Astrocyte (in vitro differentiated cells and primary cell): ENCODE results near the gene CDH1. TPM values are rescaled to one million over a fixed set of nuclear protein-coding genes. Genes with fewer than 3 reads are reported as not detected.
"Not testable (repeated sequence)": the region's sequence is repeated elsewhere in the genome, so short reads cannot be mapped to it uniquely, and the experiment has no call there.

Experiments
- DNase-seq: peaks from one replicate; pipeline ENCODE4 v3.0.0-alpha.2; 2010; ENCODE audit warnings: low read depth
- FAIRE-seq: peaks from 2 replicates; lab custom pipeline; 2011; peaks lifted over from hg19 to GRCh38; lab: Jason Lieb, UNC
- H2AFZ ChIP-seq: 2 replicates; pipeline ENCODE4 v1.6.0; 2012; ENCODE audit warnings: low read depth, low read length, inconsistent platforms
- H3K27ac ChIP-seq: 2 replicates; pipeline ENCODE4 v1.5.1; 2011; ENCODE audit warnings: low read depth, low read length, inconsistent platforms
- H3K27me3 ChIP-seq: 2 replicates; pipeline ENCODE4 v1.6.0; 2011; ENCODE audit warnings: low read length, inconsistent platforms; ENCODE audit not compliant: insufficient read depth
- H3K36me3 ChIP-seq: 2 replicates; pipeline ENCODE4 v1.5.1; 2011; ENCODE audit warnings: low read length, inconsistent platforms; ENCODE audit not compliant: insufficient read depth
- H3K4me1 ChIP-seq: 2 replicates; pipeline ENCODE4 v1.5.1; 2011; ENCODE audit warnings: low read length, inconsistent platforms; ENCODE audit not compliant: insufficient read depth
- H3K4me2 ChIP-seq: 2 replicates; pipeline ENCODE4 v1.6.0; 2012; ENCODE audit warnings: low read length, inconsistent platforms
- H3K4me3 ChIP-seq: 2 replicates; pipeline ENCODE4 v1.5.1; 2011; ENCODE audit warnings: low read depth, mild to moderate bottlenecking, low read length, inconsistent platforms; ENCODE audit not compliant: insufficient read depth
- H3K79me2 ChIP-seq: 2 replicates; pipeline ENCODE4 v1.6.0; 2012; ENCODE audit warnings: mild to moderate bottlenecking, low read length, inconsistent platforms; ENCODE audit not compliant: insufficient read depth
- H3K9ac ChIP-seq: 2 replicates; pipeline ENCODE4 v1.6.0; 2012; ENCODE audit warnings: mild to moderate bottlenecking, low read length, inconsistent platforms
- H3K9me3 ChIP-seq: 2 replicates; pipeline ENCODE4 v1.5.1; 2012; ENCODE audit warnings: low read depth, mild to moderate bottlenecking, low read length, inconsistent platforms; ENCODE audit not compliant: insufficient read depth
- H4K20me1 ChIP-seq: 2 replicates; pipeline ENCODE4 v1.6.0; 2012; ENCODE audit warnings: low read length, inconsistent platforms; ENCODE audit not compliant: insufficient read depth
- H3K27ac Mint-ChIP-seq: one replicate; pipeline ENCODE4 v1.8.0; 2021; ENCODE audit warnings: mild to moderate bottlenecking, mixed read lengths; ENCODE audit not compliant: unreplicated experiment
- H3K27me3 Mint-ChIP-seq: one replicate; pipeline ENCODE4 v1.8.0; 2021; ENCODE audit warnings: low read depth, mixed read lengths; ENCODE audit not compliant: unreplicated experiment
- H3K36me3 Mint-ChIP-seq: one replicate; pipeline ENCODE4 v1.8.0; 2021; ENCODE audit warnings: low read depth, mixed read lengths; ENCODE audit not compliant: unreplicated experiment
- H3K4me1 Mint-ChIP-seq: one replicate; pipeline ENCODE4 v1.8.0; 2021; ENCODE audit warnings: low read depth, mixed read lengths; ENCODE audit not compliant: unreplicated experiment
- H3K4me3 Mint-ChIP-seq: one replicate; pipeline ENCODE4 v1.8.0; 2021; ENCODE audit warnings: mild to moderate bottlenecking, moderate library complexity, mixed read lengths; ENCODE audit not compliant: unreplicated experiment
- H3K9me3 Mint-ChIP-seq: one replicate; pipeline ENCODE4 v1.8.0; 2021; ENCODE audit warnings: mild to moderate bottlenecking, mixed read lengths; ENCODE audit not compliant: unreplicated experiment
- CTCF ChIP-seq: IDR thresholded peaks from 2 replicates; pipeline ENCODE4 v1.5.1; 2011; ENCODE audit warnings: low read depth, mild to moderate bottlenecking, inconsistent platforms, low read length, moderate library complexity; ENCODE audit not compliant: insufficient read depth
- EZH2 ChIP-seq: IDR thresholded peaks from 2 replicates; pipeline ENCODE4 v1.6.1; 2012; ENCODE audit warnings: mild to moderate bottlenecking, low read length, inconsistent platforms; ENCODE audit not compliant: insufficient read depth
- total RNA-seq: library from RNA; stranded (reverse); gene quantifications from 2 replicates; pipeline ENCODE4 v1.2.1, GENCODE V29; 2021

The CDH1 gene
- total RNA-seq, 1 donor from 2014 or later, result 23.8 TPM

DNA sequence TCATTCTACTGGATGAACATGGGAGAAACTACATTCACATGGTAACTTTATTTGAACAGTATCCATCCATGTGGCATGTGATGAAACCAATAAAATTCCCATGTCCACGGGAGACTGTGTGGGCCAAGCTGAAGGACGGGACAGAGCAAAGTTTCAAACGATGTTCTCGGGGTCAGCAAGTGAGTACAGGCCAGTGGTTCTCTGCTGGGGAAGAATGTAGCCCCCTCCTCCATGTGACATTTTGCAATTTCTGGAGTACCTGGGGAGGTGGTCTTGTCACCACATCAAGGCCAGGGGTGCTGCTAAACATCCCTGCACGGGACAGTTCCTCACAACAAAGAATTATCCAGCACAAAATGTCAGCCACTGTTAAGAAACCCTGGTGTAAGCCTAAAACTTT, 98.9 kb downstream of the CDH1 start:
- FAIRE-seq (no peak), DNase-seq (no peak)
- no peak overlapping the region for H2AFZ ChIP-seq
- no peaks in the 10 kb centered on the region for H3K4me1 Mint-ChIP-seq
- TF ChIP-seq CTCF (no peak), EZH2 (no peak)
- peaks cover 3% of the 10 kb centered on the region for H3K9me3 Mint-ChIP-seq
- no peaks in the 10 kb centered on the region for H4K20me1 ChIP-seq
- no peaks in the 10 kb centered on the region for H3K27me3 ChIP-seq
- no peak overlapping the region for H3K4me2 ChIP-seq
- no peaks in the 10 kb centered on the region for H3K9me3 ChIP-seq
- no peaks in the 10 kb centered on the region for H3K79me2 ChIP-seq
- H3K4me3 ChIP-seq, result no peak overlapping the region
- no peak overlapping the region for H3K27ac ChIP-seq
- H3K4me1 ChIP-seq, result no peaks in the 10 kb centered on the region
- H3K27me3 Mint-ChIP-seq, result no peaks in the 10 kb centered on the region
- H3K36me3 Mint-ChIP-seq, result no peaks in the 10 kb centered on the region
- H3K9ac ChIP-seq, result no peak overlapping the region
- H3K36me3 ChIP-seq, result no peaks in the 10 kb centered on the region
- H3K27ac Mint-ChIP-seq, result no peak overlapping the region
- no peak overlapping the region for H3K4me3 Mint-ChIP-seq

- TF ChIP-seq CTCF, result no peak
- TF ChIP-seq EZH2, result no peak
- Histone ChIP-seq H3K79me2 (peaks cover 9% of the 10 kb centered on the region), H3K27ac (no peak overlapping the region), H3K9ac (no peak overlapping the region), H4K20me1 (no peaks in the 10 kb centered on the region), H3K27me3 (no peaks in the 10 kb centered on the region), H3K9me3 (no peaks in the 10 kb centered on the region), H3K36me3 (no peaks in the 10 kb centered on the region), H3K4me1 (peaks cover 3% of the 10 kb centered on the region), H3K4me2 (no peak overlapping the region), H2AFZ (no peak overlapping the region), H3K4me3 (no peak overlapping the region)
- Mint-ChIP-seq H3K9me3 (no peaks in the 10 kb centered on the region), H3K27me3 (no peaks in the 10 kb centered on the region), H3K4me1 (no peaks in the 10 kb centered on the region), H3K27ac (no peak overlapping the region), H3K4me3 (no peak overlapping the region), H3K36me3 (no peaks in the 10 kb centered on the region)
- FAIRE-seq, result no peak
- DNase-seq, result no peak
Measured at GRCh38 chr16:68839831-68840230, 102.7 kb downstream of the CDH1 start.

- not testable (repeated sequence) for H4K20me1 ChIP-seq, H3K27me3 Mint-ChIP-seq, H3K79me2 ChIP-seq, H3K4me1 Mint-ChIP-seq, H3K36me3 Mint-ChIP-seq, H3K4me1 ChIP-seq, DNase-seq, H3K9me3 ChIP-seq, H3K9me3 Mint-ChIP-seq, H3K27me3 ChIP-seq, FAIRE-seq, H3K36me3 ChIP-seq
- Histone ChIP-seq H2AFZ (peak overlapping the region; percentile 93), H3K4me2 (peak overlapping the region; percentile 85), H3K4me3 (peak overlapping the region; percentile 72), H3K9ac (peak overlapping the region; percentile 89), H3K27ac (peak overlapping the region; percentile 79)
- Mint-ChIP-seq H3K27ac (peak overlapping the region; percentile 2), H3K4me3 (peak overlapping the region; percentile 94)
Measured at GRCh38 chr16:68842964-68843481, 105.9 kb downstream of the CDH1 start.
